ENCODE data around the gene CBLC. TPM values are rescaled to one million over a fixed set of nuclear protein-coding genes. Genes with fewer than 3 reads are reported as not detected.

CBLC gene
- not detected in 2 replicates for total RNA-seq (2014; rRNA removed; shearing (Covaris generic))

GRCh38 chr19:44777715-44778347, at the start of gene CBLC:
CBLC (plus strand) TSS chr19:44777890; CDS start chr19:44777932, 42 bp downstream.
- DNase-seq (ENCODE audit: low read depth): no peak

GRCh38 chr19:44728178-44728577, 49.5 kb upstream of the CBLC start:
- no peak for DNase-seq (ENCODE audit: low read depth)

- DNase-seq (ENCODE audit: low read depth): no peak
Observed at GRCh38 chr19:44729516-44730033, 48.1 kb upstream of the CBLC start.

- DNase-seq (ENCODE audit: low read depth): no peak
Observed at GRCh38 chr19:44731081-44731480, 46.6 kb upstream of the CBLC start.

GRCh38 chr19:44731622-44732021, 46.1 kb upstream of the CBLC start:
- no peak for DNase-seq (ENCODE audit: low read depth)

- no peak for DNase-seq (ENCODE audit: low read depth)
Observed at GRCh38 chr19:44732235-44733014, 45.3 kb upstream of the CBLC start.

GRCh38 chr19:44734357-44734756, 43.3 kb upstream of the CBLC start:
- DNase-seq (ENCODE audit: low read depth): no peak

- DNase-seq (ENCODE audit: low read depth): peak; percentile 66
Observed at GRCh38 chr19:44735011-44735410, 42.7 kb upstream of the CBLC start.

- peak; percentile 77 for DNase-seq (ENCODE audit: low read depth)
Observed at GRCh38 chr19:44737238-44738071, 40.2 kb upstream of the CBLC start.

- DNase-seq (ENCODE audit: low read depth): no peak
Observed at GRCh38 chr19:44738136-44738535, 39.6 kb upstream of the CBLC start.

GRCh38 chr19:44738603-44739558, 38.8 kb upstream of the CBLC start:
- DNase-seq (ENCODE audit: low read depth): peak; percentile 67

GRCh38 chr19:44740351-44740824, 37.3 kb upstream of the CBLC start:
- DNase-seq (ENCODE audit: low read depth): no peak

- DNase-seq (ENCODE audit: low read depth): peak; percentile 51
Observed at GRCh38 chr19:44741258-44741731, 36.4 kb upstream of the CBLC start.

GRCh38 chr19:44741841-44742329, 35.8 kb upstream of the CBLC start:
- DNase-seq (ENCODE audit: low read depth): peak; percentile 100

- peak; percentile 88 for DNase-seq (ENCODE audit: low read depth)
Observed at GRCh38 chr19:44742330-44743061, 35.2 kb upstream of the CBLC start.

GRCh38 chr19:44744871-44745332, 32.8 kb upstream of the CBLC start:
- no peak for DNase-seq (ENCODE audit: low read depth)

- peak; percentile 79 for DNase-seq (ENCODE audit: low read depth)
Observed at GRCh38 chr19:44745341-44745831, 32.3 kb upstream of the CBLC start.

- DNase-seq (ENCODE audit: low read depth): no peak
Observed at GRCh38 chr19:44745887-44746600, 31.6 kb upstream of the CBLC start.

- DNase-seq (ENCODE audit: low read depth): peak; percentile 32
Observed at GRCh38 chr19:44746616-44746945, 31.1 kb upstream of the CBLC start.
